ENCODE measurements around the gene GP1BA.
A peak's percentile ranks its signal among the peaks of the same experiment; 100 is the strongest.

Gene GP1BA

DNA sequence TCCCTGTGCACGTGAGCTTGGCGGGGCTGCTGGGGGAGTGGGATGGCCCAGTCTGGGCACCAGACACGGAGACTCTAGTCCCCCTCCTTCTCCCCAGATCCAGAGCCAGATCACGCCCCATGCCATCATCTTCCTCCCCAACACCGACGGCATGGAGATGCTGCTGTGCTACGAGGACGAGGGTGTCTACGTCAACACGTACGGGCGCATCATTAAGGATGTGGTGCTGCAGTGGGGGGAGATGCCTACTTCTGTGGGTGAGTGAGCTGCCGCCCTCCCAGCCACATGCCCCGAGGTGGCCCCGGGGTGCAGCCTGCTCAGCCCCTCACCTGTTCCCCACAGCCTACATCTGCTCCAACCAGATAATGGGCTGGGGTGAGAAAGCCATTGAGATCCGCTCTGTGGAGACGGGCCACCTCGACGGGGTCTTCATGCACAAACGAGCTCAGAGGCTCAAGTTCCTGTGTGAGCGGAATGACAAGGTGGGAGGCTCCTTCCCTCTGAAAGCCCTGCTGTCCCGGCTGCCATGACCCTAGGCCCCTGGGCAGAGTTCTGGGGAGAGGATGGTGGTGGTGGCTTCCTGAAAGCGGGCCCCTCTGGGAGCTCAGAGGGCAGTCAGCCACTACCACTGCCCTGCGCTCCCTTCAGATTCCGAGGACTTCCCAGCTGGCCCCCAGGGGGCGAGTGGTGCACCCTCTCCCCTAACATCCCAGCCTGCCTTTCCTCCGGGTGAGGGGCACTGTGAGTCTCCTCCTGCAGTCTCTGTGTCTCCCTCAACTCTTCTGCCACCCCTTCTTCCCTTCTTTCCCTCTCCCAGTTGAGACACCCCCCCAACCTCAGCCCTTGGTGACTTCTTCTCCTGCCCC lies 35.5 kb upstream of the GP1BA start:
- H3K36me3 ChIP-seq (ENCODE audit: control insufficient read depth in 1 of 2, insufficient read depth in 2 of 2, low read length in 2 of 2), result peaks cover 26 to 60% of the 10 kb centered on the region in 2 donors
- no peaks in the 10 kb centered on the region for H3K9me3 ChIP-seq (ENCODE audit: control insufficient read depth in 1 of 2, low read length in 2 of 2)
- peaks cover 12% of the 10 kb centered on the region for H3K27me3 ChIP-seq (ENCODE audit: low read depth, low read length)
- H3K27ac ChIP-seq (ENCODE audit: low read length), result no peak overlapping the region
- H3K4me3 ChIP-seq (ENCODE audit: low read depth in 1 of 2, low read length in 2 of 2), result no peak overlapping the region
- peaks cover 0 to 12% of the 10 kb centered on the region in 2 donors for H3K4me1 ChIP-seq (ENCODE audit: control insufficient read depth in 1 of 2, insufficient read depth in 2 of 2, low read length in 2 of 2)

DNA sequence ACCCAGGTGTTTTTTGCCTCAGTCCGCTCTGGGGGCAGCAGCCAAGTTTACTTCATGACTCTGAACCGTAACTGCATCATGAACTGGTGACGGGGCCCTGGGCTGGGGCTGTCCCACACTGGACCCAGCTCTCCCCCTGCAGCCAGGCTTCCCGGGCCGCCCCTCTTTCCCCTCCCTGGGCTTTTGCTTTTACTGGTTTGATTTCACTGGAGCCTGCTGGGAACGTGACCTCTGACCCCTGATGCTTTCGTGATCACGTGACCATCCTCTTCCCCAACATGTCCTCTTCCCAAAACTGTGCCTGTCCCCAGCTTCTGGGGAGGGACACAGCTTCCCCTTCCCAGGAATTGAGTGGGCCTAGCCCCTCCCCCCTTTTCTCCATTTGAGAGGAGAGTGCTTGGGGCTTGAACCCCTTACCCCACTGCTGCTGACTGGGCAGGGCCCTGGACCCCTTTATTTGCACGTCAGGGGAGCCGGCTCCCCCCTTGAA lies 34.8 kb upstream of the GP1BA start:
- Histone ChIP-seq H3K36me3 (ENCODE audit: control insufficient read depth in 1 of 2, insufficient read depth in 2 of 2, low read length in 2 of 2) (peaks cover 22 to 53% of the 10 kb centered on the region in 2 donors), H3K27me3 (ENCODE audit: low read depth, low read length) (peaks cover 12% of the 10 kb centered on the region), H3K9me3 (ENCODE audit: control insufficient read depth in 1 of 2, low read length in 2 of 2) (no peaks in the 10 kb centered on the region), H3K4me3 (ENCODE audit: low read depth in 1 of 2, low read length in 2 of 2) (no peak overlapping the region), H3K4me1 (ENCODE audit: control insufficient read depth in 1 of 2, insufficient read depth in 2 of 2, low read length in 2 of 2) (peaks cover 0 to 12% of the 10 kb centered on the region in 2 donors), H3K27ac (ENCODE audit: low read length) (no peak overlapping the region)

DNA sequence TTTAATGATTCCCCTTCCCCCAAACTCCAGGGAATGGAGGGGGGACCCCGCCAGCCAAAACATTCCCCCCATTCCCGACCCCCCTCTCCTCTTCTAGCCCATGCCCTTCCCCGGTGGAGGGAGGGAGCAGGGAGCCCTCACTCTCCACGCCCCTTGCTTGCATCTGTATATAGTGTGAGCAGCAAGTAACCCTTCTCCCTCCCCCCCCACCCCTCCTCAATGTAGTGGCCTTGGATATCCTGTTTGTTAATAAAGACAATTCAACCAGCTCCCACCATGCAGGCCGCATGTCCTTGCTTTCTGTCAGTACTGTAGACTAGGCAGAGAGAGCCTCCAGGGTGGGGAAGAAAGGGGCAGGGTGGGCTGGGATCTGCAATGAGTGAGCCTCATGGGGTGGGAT lies 34.3 kb upstream of the GP1BA start:
- Histone ChIP-seq H3K9me3 (ENCODE audit: control insufficient read depth in 1 of 2, low read length in 2 of 2) (no peaks in the 10 kb centered on the region), H3K4me3 (ENCODE audit: low read depth in 1 of 2, low read length in 2 of 2) (no peak overlapping the region), H3K4me1 (ENCODE audit: control insufficient read depth in 1 of 2, insufficient read depth in 2 of 2, low read length in 2 of 2) (peaks cover 0 to 12% of the 10 kb centered on the region in 2 donors), H3K27me3 (ENCODE audit: low read depth, low read length) (peaks cover 12% of the 10 kb centered on the region), H3K36me3 (ENCODE audit: control insufficient read depth in 1 of 2, insufficient read depth in 2 of 2, low read length in 2 of 2) (peaks cover 22 to 47% of the 10 kb centered on the region in 2 donors), H3K27ac (ENCODE audit: low read length) (no peak overlapping the region)

DNA sequence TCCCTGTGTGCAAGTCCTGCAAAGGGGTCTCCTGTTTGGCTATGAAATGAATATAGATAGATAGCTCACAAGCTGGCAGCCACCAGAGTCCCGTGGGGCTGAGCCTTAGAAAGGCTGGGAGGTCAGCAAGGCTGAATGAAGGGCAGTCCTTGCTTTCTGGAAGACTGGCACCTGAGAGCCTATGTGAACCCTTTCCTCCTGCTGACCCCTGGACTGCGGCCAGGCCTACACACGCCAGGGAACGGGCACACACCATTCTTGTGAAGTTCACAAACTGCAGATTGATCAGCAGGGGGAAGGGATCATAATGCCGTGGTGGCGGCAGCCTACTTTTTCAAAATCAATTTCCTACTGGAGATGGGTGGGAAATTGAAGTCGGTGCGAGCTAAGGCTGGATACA lies 33.7 kb upstream of the GP1BA start:
- no peak overlapping the region for H3K4me3 ChIP-seq (ENCODE audit: low read depth in 1 of 2, low read length in 2 of 2)
- peaks cover 0 to 12% of the 10 kb centered on the region in 2 donors for H3K4me1 ChIP-seq (ENCODE audit: control insufficient read depth in 1 of 2, insufficient read depth in 2 of 2, low read length in 2 of 2)
- no peak overlapping the region for H3K27ac ChIP-seq (ENCODE audit: low read length)
- peaks cover 22 to 42% of the 10 kb centered on the region in 2 donors for H3K36me3 ChIP-seq (ENCODE audit: control insufficient read depth in 1 of 2, insufficient read depth in 2 of 2, low read length in 2 of 2)
- H3K27me3 ChIP-seq (ENCODE audit: low read depth, low read length), result peaks cover 12% of the 10 kb centered on the region
- H3K9me3 ChIP-seq (ENCODE audit: control insufficient read depth in 1 of 2, low read length in 2 of 2), result no peaks in the 10 kb centered on the region

DNA sequence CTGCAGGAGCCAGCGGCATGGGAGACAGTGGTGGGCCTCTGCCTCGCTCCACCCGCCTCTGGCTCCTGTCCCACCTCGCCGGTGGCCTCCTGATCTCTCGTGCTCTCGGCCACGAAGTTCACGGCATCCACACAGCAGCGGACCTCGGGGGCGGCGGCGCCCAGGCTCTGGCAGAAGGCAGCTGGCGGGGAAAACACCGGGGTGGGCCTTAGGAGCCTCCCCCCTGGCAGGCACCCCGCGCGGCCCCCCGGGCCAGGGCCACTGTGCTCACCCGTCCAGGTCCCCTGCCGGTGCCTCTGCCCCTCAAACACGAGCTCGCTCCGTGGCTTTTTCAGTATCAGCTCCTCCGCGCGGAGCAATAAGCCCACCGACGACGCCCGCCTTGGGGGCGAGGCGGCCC lies 33.1 kb upstream of the GP1BA start:
- no peaks in the 10 kb centered on the region for H3K9me3 ChIP-seq (ENCODE audit: control insufficient read depth in 1 of 2, low read length in 2 of 2)
- peaks cover 21 to 36% of the 10 kb centered on the region in 2 donors for H3K36me3 ChIP-seq (ENCODE audit: control insufficient read depth in 1 of 2, insufficient read depth in 2 of 2, low read length in 2 of 2)
- peaks cover 0 to 12% of the 10 kb centered on the region in 2 donors for H3K4me1 ChIP-seq (ENCODE audit: control insufficient read depth in 1 of 2, insufficient read depth in 2 of 2, low read length in 2 of 2)
- no peak overlapping the region for H3K27ac ChIP-seq (ENCODE audit: low read length)
- H3K27me3 ChIP-seq (ENCODE audit: low read depth, low read length), result peaks cover 12% of the 10 kb centered on the region
- peak overlapping the region; percentile 39 to 57 for H3K4me3 ChIP-seq (ENCODE audit: low read depth in 1 of 2, low read length in 2 of 2)

DNA sequence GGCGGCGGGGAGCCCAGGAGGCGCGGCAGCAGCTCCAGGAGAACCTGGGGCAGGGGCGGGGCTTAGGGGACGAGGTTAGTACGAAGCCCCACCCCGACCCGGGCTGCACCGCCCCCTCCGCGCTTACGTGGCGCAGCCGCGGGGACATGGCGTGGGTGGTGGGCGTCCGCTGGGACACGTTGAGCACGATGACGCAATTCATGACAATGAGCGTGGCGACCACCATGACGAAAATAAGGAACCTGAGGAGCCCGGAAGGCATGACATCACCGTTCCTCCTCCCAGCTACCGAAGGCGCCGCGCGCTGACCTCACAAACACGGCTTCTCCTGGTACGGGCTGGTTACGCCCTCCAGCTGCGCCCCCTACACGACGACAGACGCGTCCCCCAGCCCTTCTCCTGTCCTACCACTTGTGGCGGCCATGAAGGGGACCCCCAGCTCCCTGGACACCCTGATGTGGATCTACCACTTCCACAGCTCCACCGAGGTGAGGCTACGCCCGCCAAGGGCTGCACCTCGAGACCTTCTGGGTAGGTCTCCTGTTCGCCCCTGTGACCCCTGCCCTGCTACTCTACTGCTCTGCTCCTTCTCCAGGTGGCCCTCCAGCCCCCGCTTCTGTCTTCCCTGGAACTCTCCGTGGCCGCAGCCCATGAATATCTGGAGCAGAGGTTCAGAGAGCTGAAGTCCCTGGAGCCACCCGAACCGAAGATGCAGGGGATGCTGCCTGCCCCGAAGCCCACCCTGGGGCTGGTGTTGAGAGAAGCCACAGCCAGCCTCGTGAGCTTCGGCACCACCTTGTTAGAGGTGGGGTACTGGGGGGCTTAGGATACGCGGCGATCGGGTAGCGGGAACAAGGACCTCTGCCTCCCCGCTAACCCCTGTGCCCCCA lies 32.5 kb upstream of the GP1BA start, which contains the start of gene C17orf107:
C17orf107 (plus strand) TSS at position 196 of the 890 bp plus-strand sequence; CDS start at position 423, 227 bp downstream.
- Histone ChIP-seq H3K27me3 (ENCODE audit: low read depth, low read length) (peaks cover 12% of the 10 kb centered on the region), H3K9me3 (ENCODE audit: control insufficient read depth in 1 of 2, low read length in 2 of 2) (no peaks in the 10 kb centered on the region), H3K4me3 (ENCODE audit: low read depth in 1 of 2, low read length in 2 of 2) (peak within 1 kb of the TSS; percentile 39 to 57), H3K36me3 (ENCODE audit: control insufficient read depth in 1 of 2, insufficient read depth in 2 of 2, low read length in 2 of 2) (peaks cover 14 to 29% of the 10 kb centered on the region in 2 donors), H3K4me1 (ENCODE audit: control insufficient read depth in 1 of 2, insufficient read depth in 2 of 2, low read length in 2 of 2) (peaks cover 0 to 12% of the 10 kb centered on the region in 2 donors), H3K27ac (ENCODE audit: low read length) (no peak within 1 kb of the TSS)

DNA sequence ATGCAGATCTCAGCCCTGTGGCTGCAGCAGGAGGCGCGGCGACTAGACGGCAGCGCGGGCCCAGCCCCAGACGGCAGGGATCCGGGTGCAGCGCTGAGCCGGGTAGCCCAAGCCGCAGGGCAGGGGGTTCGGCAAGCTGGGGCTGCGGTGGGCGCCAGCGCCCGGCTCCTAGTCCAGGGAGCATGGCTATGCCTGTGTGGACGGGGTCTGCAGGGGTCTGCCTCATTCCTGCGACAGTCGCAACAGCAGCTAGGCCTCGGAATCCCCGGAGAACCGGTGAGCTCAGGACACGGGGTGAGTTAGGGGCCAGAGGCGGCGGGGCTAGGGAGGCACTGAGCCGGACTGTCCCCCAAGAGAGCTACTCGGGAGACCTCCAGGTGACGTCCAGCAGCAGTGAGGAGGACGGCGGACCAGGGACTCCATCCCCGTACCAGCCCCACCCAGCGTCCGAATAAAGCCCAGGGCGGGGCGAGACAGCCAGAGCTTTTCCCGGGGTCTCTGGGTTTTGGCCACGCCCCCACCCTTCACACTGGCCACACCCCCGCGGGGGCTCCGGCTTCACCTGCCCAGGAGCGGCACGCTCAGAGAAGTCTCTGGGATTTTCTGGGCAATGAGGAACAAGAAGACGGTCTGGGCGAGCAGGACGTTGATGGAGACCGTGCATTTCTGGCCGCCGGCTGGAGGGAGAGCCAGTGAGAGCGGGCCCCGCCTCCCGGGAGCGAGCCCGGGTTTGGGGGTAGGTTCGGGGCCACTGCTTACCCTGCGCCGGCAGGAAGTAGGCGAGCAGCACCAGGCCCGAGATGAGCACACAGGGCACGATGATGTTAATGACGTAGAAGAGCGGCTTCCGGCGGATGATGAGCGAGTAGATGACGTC lies 31.6 kb upstream of the GP1BA start:
- no peak overlapping the region for H3K27ac ChIP-seq (ENCODE audit: low read length)
- peaks cover 0 to 12% of the 10 kb centered on the region in 2 donors for H3K4me1 ChIP-seq (ENCODE audit: control insufficient read depth in 1 of 2, insufficient read depth in 2 of 2, low read length in 2 of 2)
- H3K4me3 ChIP-seq (ENCODE audit: low read depth in 1 of 2, low read length in 2 of 2), result peak overlapping the region; percentile 39 to 57
- peaks cover 12% of the 10 kb centered on the region for H3K27me3 ChIP-seq (ENCODE audit: low read depth, low read length)
- peaks cover 6 to 21% of the 10 kb centered on the region in 2 donors for H3K36me3 ChIP-seq (ENCODE audit: control insufficient read depth in 1 of 2, insufficient read depth in 2 of 2, low read length in 2 of 2)
- no peaks in the 10 kb centered on the region for H3K9me3 ChIP-seq (ENCODE audit: control insufficient read depth in 1 of 2, low read length in 2 of 2)

DNA sequence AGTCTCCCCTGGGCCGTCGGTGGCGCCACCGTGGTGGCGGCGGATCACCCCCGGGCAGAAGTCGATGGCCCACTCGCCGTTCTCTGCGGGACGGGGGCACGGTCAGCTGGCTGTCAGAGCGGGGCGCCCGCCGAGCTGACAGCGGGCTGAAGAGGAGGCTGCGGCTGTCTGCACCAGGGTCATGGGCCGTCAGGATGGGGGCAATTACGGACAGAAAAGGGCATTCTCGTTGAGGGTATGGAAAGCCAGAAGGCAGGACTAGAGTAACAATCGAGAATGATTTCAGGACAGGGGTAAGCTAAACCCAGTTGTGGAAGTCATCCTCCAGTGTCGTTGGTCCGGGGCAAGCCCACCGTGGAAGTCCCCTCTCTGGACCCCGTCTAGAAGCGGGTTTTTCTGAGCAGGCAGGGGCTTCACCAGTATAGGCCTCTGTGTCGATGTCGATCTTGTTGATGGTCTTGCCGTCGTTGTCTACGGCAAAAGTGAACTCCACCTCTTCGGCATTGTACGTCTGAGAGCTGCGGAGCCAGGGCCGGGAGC lies 30.9 kb upstream of the GP1BA start:
- Histone ChIP-seq H3K27me3 (ENCODE audit: low read depth, low read length) (peaks cover 12% of the 10 kb centered on the region), H3K36me3 (ENCODE audit: control insufficient read depth in 1 of 2, insufficient read depth in 2 of 2, low read length in 2 of 2) (peaks cover 2 to 14% of the 10 kb centered on the region in 2 donors), H3K4me3 (ENCODE audit: low read depth in 1 of 2, low read length in 2 of 2) (peak overlapping the region in 1 of 2 donors; percentile 39), H3K27ac (ENCODE audit: low read length) (no peak overlapping the region), H3K4me1 (ENCODE audit: control insufficient read depth in 1 of 2, insufficient read depth in 2 of 2, low read length in 2 of 2) (peaks cover 0 to 12% of the 10 kb centered on the region in 2 donors), H3K9me3 (ENCODE audit: control insufficient read depth in 1 of 2, low read length in 2 of 2) (no peaks in the 10 kb centered on the region)

DNA sequence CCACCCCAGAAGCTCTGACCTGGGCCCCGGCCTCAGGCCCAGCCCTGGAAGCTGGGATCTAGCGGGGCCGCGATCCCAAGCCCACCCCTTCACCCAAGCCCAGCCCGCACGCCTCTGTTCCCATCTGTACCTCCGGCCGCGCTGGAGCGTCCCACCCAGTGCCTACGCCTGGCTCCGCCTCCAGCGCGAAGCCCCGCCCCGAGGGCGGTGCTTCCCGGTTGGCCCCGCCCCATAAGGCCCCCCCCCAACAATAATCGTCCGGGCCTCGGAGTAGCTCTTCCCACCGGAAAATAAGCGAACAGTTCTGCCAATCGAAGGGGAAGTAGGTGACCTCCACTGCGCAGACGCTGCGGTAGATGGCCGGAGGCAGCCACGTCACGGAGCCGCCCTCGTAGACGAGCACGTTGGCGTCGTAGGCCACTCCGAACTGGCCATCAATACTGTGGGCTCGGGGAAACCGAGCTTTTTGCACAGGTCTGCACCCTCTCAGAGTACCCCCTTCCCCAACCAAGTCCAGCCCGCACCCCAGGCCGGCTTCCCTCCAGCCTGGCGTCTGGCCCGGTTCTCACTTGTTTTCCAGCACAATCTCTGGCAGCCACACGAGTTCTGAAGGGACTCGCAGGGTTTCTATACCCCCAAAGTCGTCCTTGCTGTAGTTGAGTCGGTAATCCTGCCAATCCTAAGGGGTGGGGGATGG lies 30.3 kb upstream of the GP1BA start:
- peaks cover 0 to 7% of the 10 kb centered on the region in 2 donors for H3K36me3 ChIP-seq (ENCODE audit: control insufficient read depth in 1 of 2, insufficient read depth in 2 of 2, low read length in 2 of 2)
- H3K4me3 ChIP-seq (ENCODE audit: low read depth in 1 of 2, low read length in 2 of 2), result peak overlapping the region in 1 of 2 donors; percentile 39

DNA sequence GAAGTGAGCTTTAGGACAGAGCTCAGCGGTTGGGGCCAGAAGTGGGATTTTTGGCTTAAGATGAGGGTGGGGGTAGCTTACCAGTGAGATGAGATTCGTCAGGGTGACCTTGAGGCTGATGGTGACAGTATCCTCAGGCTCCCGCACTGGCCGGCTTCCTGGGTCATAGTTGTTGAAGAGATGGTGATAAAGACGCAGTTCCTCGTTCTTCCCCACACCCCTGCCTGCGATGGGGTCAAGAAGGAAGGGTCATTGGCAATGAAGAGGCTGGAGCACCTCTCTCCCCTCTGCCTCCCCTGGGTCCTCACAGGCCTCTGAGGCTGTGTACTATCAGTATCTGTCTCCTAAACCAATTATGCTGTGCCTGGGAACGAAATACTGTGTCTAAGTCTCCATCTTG lies 29.5 kb upstream of the GP1BA start:
- Histone ChIP-seq H3K36me3 (ENCODE audit: control insufficient read depth in 1 of 2, insufficient read depth in 2 of 2, low read length in 2 of 2) (no peaks in the 10 kb centered on the region), H3K27ac (ENCODE audit: low read length) (no peak overlapping the region), H3K9me3 (ENCODE audit: control insufficient read depth in 1 of 2, low read length in 2 of 2) (no peaks in the 10 kb centered on the region), H3K4me1 (ENCODE audit: control insufficient read depth in 1 of 2, insufficient read depth in 2 of 2, low read length in 2 of 2) (peaks cover 0 to 12% of the 10 kb centered on the region in 2 donors), H3K4me3 (ENCODE audit: low read depth in 1 of 2, low read length in 2 of 2) (no peak overlapping the region), H3K27me3 (ENCODE audit: low read depth, low read length) (peaks cover 12% of the 10 kb centered on the region)

More for the DNA sequence above, 30.3 kb upstream of the GP1BA start:
- Histone ChIP-seq H3K4me1 (ENCODE audit: control insufficient read depth in 1 of 2, insufficient read depth in 2 of 2, low read length in 2 of 2) (peaks cover 0 to 12% of the 10 kb centered on the region in 2 donors), H3K9me3 (ENCODE audit: control insufficient read depth in 1 of 2, low read length in 2 of 2) (no peaks in the 10 kb centered on the region), H3K27me3 (ENCODE audit: low read depth, low read length) (peaks cover 12% of the 10 kb centered on the region), H3K27ac (ENCODE audit: low read length) (no peak overlapping the region)

Data from muscle layer of duodenum (tissue), 2 donors.